ENCODE data around the gene PGAP6.
"Not testable (repeated sequence)": the region's sequence is repeated elsewhere in the genome, so short reads cannot be mapped to it uniquely, and the experiment has no call there.

PGAP6 gene

GRCh38 chr16:381789-382717, at the start of gene PGAP6:
Gene PGAP6 (minus strand): TSS chr16:381978. CDS start chr16:381821, 157 bp downstream.
- peak within 1 kb of the TSS; percentile 51 for H3K27ac ChIP-seq
- no peak for DNase-seq (ENCODE audit: low read depth, low spot score)

GRCh38 chr16:430904-431303, 49.1 kb upstream of the PGAP6 start:
- no peak overlapping the region for H3K27ac ChIP-seq
- DNase-seq (ENCODE audit: low read depth, low spot score) = no peak

- no peak for DNase-seq (ENCODE audit: low read depth, low spot score)
- no peak overlapping the region for H3K27ac ChIP-seq
Observed at GRCh38 chr16:427250-427649, 45.5 kb upstream of the PGAP6 start.

- H3K27ac ChIP-seq = no peak overlapping the region
- no peak for DNase-seq (ENCODE audit: low read depth, low spot score)
Observed at GRCh38 chr16:426906-427249, 45.1 kb upstream of the PGAP6 start.

- DNase-seq (ENCODE audit: low read depth, low spot score) = no peak
- H3K27ac ChIP-seq = peak overlapping the region; percentile 80
Observed at GRCh38 chr16:426115-426905, 44.5 kb upstream of the PGAP6 start.

GRCh38 chr16:425740-426114, 43.9 kb upstream of the PGAP6 start:
- peak overlapping the region; percentile 80 for H3K27ac ChIP-seq
- DNase-seq (ENCODE audit: low read depth, low spot score) = no peak

GRCh38 chr16:425082-425718, 43.4 kb upstream of the PGAP6 start, which contains the start of gene RAB11FIP3:
Gene RAB11FIP3 (plus strand): TSS chr16:425649. CDS start chr16:426007, 358 bp downstream.
- no peak for DNase-seq (ENCODE audit: low read depth, low spot score)
- peak within 1 kb of the TSS; percentile 80 for H3K27ac ChIP-seq

- no peak for DNase-seq (ENCODE audit: low read depth, low spot score)
- H3K27ac ChIP-seq = peak overlapping the region; percentile 80
Observed at GRCh38 chr16:424623-425081, 42.9 kb upstream of the PGAP6 start.

- peak; percentile 74 for DNase-seq (ENCODE audit: low read depth, low spot score)
- peak overlapping the region; percentile 80 for H3K27ac ChIP-seq
Observed at GRCh38 chr16:424033-424622, 42.4 kb upstream of the PGAP6 start.

GRCh38 chr16:422179-422578, 40.4 kb upstream of the PGAP6 start:
- H3K27ac ChIP-seq; DNase-seq (ENCODE audit: low read depth, low spot score): not testable (repeated sequence)

- not testable (repeated sequence) for H3K27ac ChIP-seq; DNase-seq (ENCODE audit: low read depth, low spot score)
Observed at GRCh38 chr16:415170-415498, 33.4 kb upstream of the PGAP6 start.

GRCh38 chr16:414395-415169, 32.8 kb upstream of the PGAP6 start:
- no peak overlapping the region for H3K27ac ChIP-seq
- DNase-seq (ENCODE audit: low read depth, low spot score) = no peak

GRCh38 chr16:411576-412265, 29.9 kb upstream of the PGAP6 start:
- H3K27ac ChIP-seq = no peak overlapping the region
- no peak for DNase-seq (ENCODE audit: low read depth, low spot score)

- no peak overlapping the region for H3K27ac ChIP-seq
- DNase-seq (ENCODE audit: low read depth, low spot score) = no peak
Observed at GRCh38 chr16:410516-411178, 28.9 kb upstream of the PGAP6 start.

GRCh38 chr16:407253-407652, 25.5 kb upstream of the PGAP6 start:
- no peak for DNase-seq (ENCODE audit: low read depth, low spot score)
- no peak overlapping the region for H3K27ac ChIP-seq

- DNase-seq (ENCODE audit: low read depth, low spot score) = no peak
- H3K27ac ChIP-seq = no peak overlapping the region
Observed at GRCh38 chr16:405548-406506, 24.0 kb upstream of the PGAP6 start.

- no peak overlapping the region for H3K27ac ChIP-seq
- no peak for DNase-seq (ENCODE audit: low read depth, low spot score)
Observed at GRCh38 chr16:404971-405486, 23.3 kb upstream of the PGAP6 start.
